GM12892 (cell line): Measurements from ENCODE around the gene NOL6.

Experiments used
- POLR2A ChIP-seq: IDR thresholded peaks from 2 replicates; pipeline ENCODE4 v1.6.1; 2011; ENCODE audit warnings: low read depth, low read length, control low read depth
- POLR2AphosphoS5 ChIP-seq: IDR thresholded peaks from 2 replicates; pipeline ENCODE4 v1.6.1; 2011; ENCODE audit warnings: low read depth, low read length, control low read depth

DNA sequence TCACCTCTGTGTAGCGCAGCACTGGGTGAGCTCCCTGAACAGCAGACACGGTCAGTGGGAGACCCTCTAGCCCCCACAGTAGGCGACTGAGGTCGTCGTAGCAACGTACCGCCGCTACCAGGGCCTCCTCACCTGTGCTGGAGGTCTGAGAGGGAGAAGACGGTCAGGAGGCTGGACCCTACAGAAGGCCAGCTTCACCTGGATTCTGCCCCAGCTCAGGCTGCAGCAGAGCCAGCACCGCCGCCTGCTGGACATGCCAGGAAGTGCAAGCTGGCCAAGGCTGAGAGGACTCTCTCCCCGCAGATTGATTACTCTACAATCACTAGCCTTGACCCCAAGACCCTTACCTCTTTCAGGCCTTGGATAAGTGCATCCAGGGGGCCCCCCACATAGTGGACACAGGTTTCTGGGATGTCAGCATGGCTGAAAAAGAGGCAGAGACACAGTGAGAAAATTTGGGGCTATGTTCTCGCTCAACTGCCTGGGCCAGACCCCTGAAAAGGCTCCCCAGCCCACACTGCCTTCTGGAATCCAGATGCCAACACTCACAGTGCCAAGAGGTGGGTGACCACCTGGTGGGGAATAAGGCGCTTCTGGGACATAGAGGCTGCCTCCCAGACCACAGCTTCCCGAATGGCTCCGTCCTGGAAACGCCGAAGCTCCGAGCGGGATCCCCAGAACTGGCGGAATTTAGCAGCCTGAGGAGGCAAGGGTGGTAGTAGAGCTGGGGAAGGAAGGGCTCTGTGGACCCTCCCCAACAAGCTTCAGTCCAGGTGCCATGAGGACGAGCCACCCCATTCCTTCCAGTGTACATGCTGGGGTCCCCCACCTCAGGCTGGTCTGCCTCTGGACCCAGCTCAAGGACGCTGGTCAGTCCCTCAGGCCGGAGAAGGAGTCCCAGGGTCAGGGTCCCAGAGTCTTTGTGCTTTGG, 6.9 kb downstream of the NOL6 start:
- TF ChIP-seq POLR2AphosphoS5: no peak
- TF ChIP-seq POLR2A: no peak
